C4-2B (cell line): ENCODE data around the gene KRT85.

Experiments used
- ZFX ChIP-seq: fragments of 450-650 bp; IDR thresholded peaks from 2 replicates; pipeline ENCODE4 v1.6.1; 2017
- TF ChIP-seq, protein P1 (sequence below): fragments of 450-650 bp; conservative IDR thresholded peaks from 2 replicates; pipeline ENCODE4 v1.5.1; 2017; ENCODE audit warnings: mild to moderate bottlenecking

DNA sequence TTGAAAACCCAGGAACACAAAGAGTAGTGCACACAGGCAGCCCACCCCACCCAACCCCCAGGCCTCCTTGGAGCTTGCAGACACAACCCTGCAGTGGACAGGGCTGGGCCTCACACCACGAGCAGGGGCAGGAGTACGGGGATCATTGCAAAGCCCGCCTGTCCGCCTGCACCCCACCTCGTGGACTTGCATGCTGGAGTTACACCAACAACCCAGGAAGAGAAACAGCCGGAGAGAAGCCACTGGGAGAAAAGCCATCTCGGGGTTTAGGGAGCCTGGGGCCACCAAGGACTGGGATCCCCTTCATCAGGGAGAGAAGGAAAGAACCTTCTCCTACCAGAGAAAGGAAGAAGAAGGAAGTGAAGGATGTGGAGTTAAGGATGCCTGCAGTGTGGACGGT lies 10.0 kb upstream of the KRT85 start:
- TF ChIP-seq, protein P1, sequence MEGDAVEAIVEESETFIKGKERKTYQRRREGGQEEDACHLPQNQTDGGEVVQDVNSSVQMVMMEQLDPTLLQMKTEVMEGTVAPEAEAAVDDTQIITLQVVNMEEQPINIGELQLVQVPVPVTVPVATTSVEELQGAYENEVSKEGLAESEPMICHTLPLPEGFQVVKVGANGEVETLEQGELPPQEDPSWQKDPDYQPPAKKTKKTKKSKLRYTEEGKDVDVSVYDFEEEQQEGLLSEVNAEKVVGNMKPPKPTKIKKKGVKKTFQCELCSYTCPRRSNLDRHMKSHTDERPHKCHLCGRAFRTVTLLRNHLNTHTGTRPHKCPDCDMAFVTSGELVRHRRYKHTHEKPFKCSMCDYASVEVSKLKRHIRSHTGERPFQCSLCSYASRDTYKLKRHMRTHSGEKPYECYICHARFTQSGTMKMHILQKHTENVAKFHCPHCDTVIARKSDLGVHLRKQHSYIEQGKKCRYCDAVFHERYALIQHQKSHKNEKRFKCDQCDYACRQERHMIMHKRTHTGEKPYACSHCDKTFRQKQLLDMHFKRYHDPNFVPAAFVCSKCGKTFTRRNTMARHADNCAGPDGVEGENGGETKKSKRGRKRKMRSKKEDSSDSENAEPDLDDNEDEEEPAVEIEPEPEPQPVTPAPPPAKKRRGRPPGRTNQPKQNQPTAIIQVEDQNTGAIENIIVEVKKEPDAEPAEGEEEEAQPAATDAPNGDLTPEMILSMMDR: no peak
- TF ChIP-seq ZFX: no peak
